HepG2 (cell line): ENCODE results near the gene TXNL4B. TPM values are rescaled to one million over a fixed set of nuclear protein-coding genes. Genes with fewer than 3 reads are reported as not detected.
A peak's percentile ranks its signal among the peaks of the same experiment; 100 is the strongest.

Source experiments
- ATAC-seq: fragments of 200-7000 bp; cut with Tn5 transposase; 3 replicates; pipeline ENCODE4 v1.9.1; 2020; ENCODE audit warnings: mild to moderate bottlenecking, moderate library complexity
- BruUV-seq: library from RNA; stranded (reverse); fragments of 400-500 nt; replicated peaks from 2 replicates; lab custom pipeline; 2021; lab: Mats Ljungman, UMichigan
- CTCF ChIA-PET: fragments of 300-600 bp; formaldehyde crosslinking; extraction: SDS; loops from one replicate; lab custom pipeline; 2021; ENCODE audit warnings: low total read pairs, inconsistent platforms, low intra/inter-chr PET ratio; lab: Yijun Ruan, JAX
- POLR2A ChIA-PET: fragments of 350-600 bp; sonication (Branson Sonifier 250); formaldehyde crosslinking; loops from one replicate; lab custom pipeline; 2020; ENCODE audit warnings: antibody characterized with exemption, inconsistent platforms; lab: Yijun Ruan, JAX
- DNase-seq: peaks from one replicate; pipeline ENCODE4 v3.0.0-alpha.2; 2015; ENCODE audit warnings: low spot score
- FAIRE-seq: peaks from 3 replicates; lab custom pipeline; 2011; peaks lifted over from hg19 to GRCh38; lab: Jason Lieb, UNC
- H2AFZ ChIP-seq: one replicate; pipeline ENCODE4 v1.6.1; 2011; ENCODE audit warnings: low read length, inconsistent platforms
- H3K27ac ChIP-seq: fragments of 300-600 bp; 3 replicates; pipeline ENCODE4 v1.8.0; 2011; ENCODE audit warnings: mixed run types, mild to moderate bottlenecking, mixed read lengths, low read length, inconsistent platforms; ENCODE audit not compliant: insufficient read depth; ENCODE audit errors: extremely low read length
- H3K27me3 ChIP-seq, 2 experiments: fragments of 200-600 bp in 1 of 2; 2 replicates in 1 of 2; 3 replicates in 1 of 2; pipeline versions ENCODE4 v1.6.0 to v1.8.0; 2011; ENCODE audit warnings: low read length in 2 of 2, mild to moderate bottlenecking in 2 of 2, moderate library complexity in 2 of 2, inconsistent platforms in 1 of 2; ENCODE audit not compliant: insufficient read depth in 2 of 2, control insufficient read depth in 1 of 2
- H3K36me3 ChIP-seq, 2 experiments: fragments of 200-600 bp in 1 of 2; replicated peaks in 1 of 2; 2 replicates in 1 of 2; 3 replicates in 1 of 2; pipeline versions ENCODE4 v1.5.1 to v1.8.0; 2011; ENCODE audit warnings: low read length in 2 of 2, inconsistent platforms in 1 of 2; ENCODE audit not compliant: insufficient read depth in 2 of 2, control insufficient read depth in 1 of 2
- H3K4me1 ChIP-seq: 2 replicates; pipeline ENCODE4 v1.5.1; 2012; ENCODE audit warnings: low read length, inconsistent platforms; ENCODE audit not compliant: insufficient read depth
- H3K4me2 ChIP-seq: 2 replicates; pipeline ENCODE4 v1.6.0; 2011; ENCODE audit warnings: low read depth, low read length, inconsistent platforms
- H3K4me3 ChIP-seq, 3 experiments: fragments of 200-600 bp in 1 of 3; sonication (generic), shearing (Covaris generic) in 1 of 3; replicated peaks in 1 of 3; 2 replicates each; pipeline ENCODE4 v1.5.1; 2011 to 2016; ENCODE audit warnings: low read length in 3 of 3, inconsistent platforms in 2 of 3, low read depth in 2 of 3, mild to moderate bottlenecking in 2 of 3, control low read depth in 1 of 3, mixed read lengths in 1 of 3; ENCODE audit not compliant: insufficient read depth in 1 of 3
- H3K79me2 ChIP-seq: one replicate; pipeline ENCODE4 v1.6.1; 2011; ENCODE audit warnings: low read length, inconsistent platforms; ENCODE audit not compliant: insufficient read depth
- H3K9ac ChIP-seq: 2 replicates; pipeline ENCODE4 v1.6.0; 2011; ENCODE audit warnings: mild to moderate bottlenecking, low read depth, low read length, inconsistent platforms; ENCODE audit not compliant: insufficient read depth
- H3K9me3 ChIP-seq: 2 replicates; pipeline ENCODE4 v1.5.1; 2012; ENCODE audit warnings: mild to moderate bottlenecking, low read length
- H4K20me1 ChIP-seq: 2 replicates; pipeline ENCODE4 v1.6.0; 2011; ENCODE audit warnings: inconsistent platforms, mild to moderate bottlenecking, low read length, moderate library complexity; ENCODE audit not compliant: insufficient read depth
- AGO2 ChIP-seq: fragments of 200-400 bp; formaldehyde crosslinking; optimal IDR thresholded peaks from 2 replicates; pipeline ENCODE3; 2017; ENCODE audit warnings: mild to moderate bottlenecking, low read depth, low read length, moderate library complexity
- ATM ChIP-seq: fragments of 450-650 bp; IDR thresholded peaks from 2 replicates; pipeline ENCODE4 v1.7.1; 2017; ENCODE audit warnings: mild to moderate bottlenecking, borderline replicate concordance
- CBFB ChIP-seq: sonication (generic); formaldehyde crosslinking; IDR thresholded peaks from 2 replicates; pipeline ENCODE4 v1.4.0; 2020; ENCODE audit warnings: missing genetic modification reagents
- FOXP1 ChIP-seq, 2 experiments: fragments of 450-650 bp in 1 of 2; IDR thresholded peaks; 2 replicates each; pipeline ENCODE4 v1.6.1; 2017 to 2018; ENCODE audit warnings: antibody characterized with exemption in 1 of 2
- HNRNPL ChIP-seq: fragments of 200-400 bp; formaldehyde crosslinking; IDR thresholded peaks from 2 replicates; pipeline ENCODE4 v1.6.1; 2017; ENCODE audit warnings: mild to moderate bottlenecking, low read depth, low read length
- NFYC ChIP-seq: IDR thresholded peaks from 2 replicates; pipeline ENCODE4 v1.6.1; 2016; ENCODE audit warnings: missing genetic modification reagents, missing compliant biosample characterization
- ONECUT2 ChIP-seq: sonication (generic); formaldehyde crosslinking; IDR thresholded peaks from 2 replicates; pipeline ENCODE4 v1.4.0; 2020; ENCODE audit warnings: missing genetic modification reagents
- POLR2A ChIP-seq, 2 experiments: IDR thresholded peaks; 2 replicates each; pipeline ENCODE4 v1.6.1; 2011; ENCODE audit warnings: low read depth in 2 of 2, low read length in 2 of 2, mild to moderate bottlenecking in 1 of 2, moderate library complexity in 1 of 2; ENCODE audit not compliant: insufficient read depth in 1 of 2
- PTBP1 ChIP-seq: fragments of 200-400 bp; formaldehyde crosslinking; IDR thresholded peaks from 2 replicates; pipeline ENCODE4 v1.6.1; 2018; ENCODE audit warnings: low read length, low read depth; ENCODE audit not compliant: poor library complexity, severe bottlenecking
- SRSF1 ChIP-seq: fragments of 200-400 bp; formaldehyde crosslinking; optimal IDR thresholded peaks from 2 replicates; pipeline ENCODE3; 2017; ENCODE audit warnings: mild to moderate bottlenecking, low read depth, low read length, moderate library complexity
- ZBTB34 ChIP-seq: sonication (generic); formaldehyde crosslinking; IDR thresholded peaks from 2 replicates; pipeline ENCODE4 v1.8.0; 2022; ENCODE audit warnings: mild to moderate bottlenecking, missing genetic modification reagents
- ZBTB38 ChIP-seq: sonication (generic); formaldehyde crosslinking; IDR thresholded peaks from 2 replicates; pipeline ENCODE4 v1.5.1; 2020; ENCODE audit warnings: mild to moderate bottlenecking, missing genetic modification reagents
- ZNF124 ChIP-seq: sonication (generic); formaldehyde crosslinking; IDR thresholded peaks from 2 replicates; pipeline ENCODE4 v1.4.0; 2020; ENCODE audit warnings: missing genetic modification reagents
- ZNF160 ChIP-seq: sonication (generic); formaldehyde crosslinking; IDR thresholded peaks from 2 replicates; pipeline ENCODE4 v1.8.0; 2022; ENCODE audit warnings: mild to moderate bottlenecking, inconsistent platforms, missing genetic modification reagents
- ZNF503 ChIP-seq: sonication (generic); formaldehyde crosslinking; IDR thresholded peaks from 2 replicates; pipeline ENCODE4 v1.4.0; 2020; ENCODE audit warnings: missing genetic modification reagents
- ZNF776 ChIP-seq: sonication (generic); formaldehyde crosslinking; IDR thresholded peaks from 2 replicates; pipeline ENCODE4 v1.4.0; 2020; ENCODE audit warnings: mild to moderate bottlenecking, missing genetic modification reagents
- WGBS: methylation state at CpG from one replicate; pipeline ENCODE4 v1.1.6; 2017; ENCODE audit warnings: low lambda C conversion rate; 5-methylcytosine and 5-hydroxymethylcytosine counted together
- in situ Hi-C: cut with HindIII; loops from 2 replicates; pipeline ENCODE4 v1.10.0; 2017; ENCODE audit warnings: low pct_unique_long_range_greater_than_20kb; ENCODE audit not compliant: extremely low pct_ligation_motif_present
- intact Hi-C: fragments of 100-400 bp; cut with micrococcal nuclease; formaldehyde crosslinking; loops from one replicate; pipeline ENCODE4 v1.10.0; 2022; ENCODE audit not compliant: unreplicated experiment
- polyA plus RNA-seq, 8 experiments: library from polyadenylated mRNA; depleted of rRNA in 3 of 8; stranded (reverse) in 7 of 8; unstranded in 1 of 8; fragments of >200 nt; fragmentation: Illumina TruSeq in 4 of 8; extraction: Trizol in 4 of 8; gene quantifications; 2 replicates each; pipeline versions ENCODE4 v1.2.1 to v1.2.3, GENCODE V29; 2011 to 2016; ENCODE audit warnings: low read depth in 4 of 8, missing spikeins in 1 of 8, mixed read lengths in 1 of 8; ENCODE audit not compliant: insufficient read depth in 1 of 8
- total RNA-seq, 5 experiments: library from RNA; depleted of rRNA; stranded (reverse); fragments of >200 nt; fragmentation: Illumina TruSeq; extraction: Trizol; gene quantifications; 2 replicates each; pipeline ENCODE4 v1.2.3, GENCODE V29; 2016; ENCODE audit warnings: low read depth in 1 of 5

The TXNL4B gene
- total and polyA plus RNA-seq, 2 of the 13 experiments (the other 11 are each of a cell fraction or from before 2014, with no cell fraction given) = 17.4 to 18.3 TPM

- Histone ChIP-seq H3K27ac (no peak overlapping the region), H3K4me1 (no peaks in the 10 kb centered on the region), H3K79me2 (no peaks in the 10 kb centered on the region), H3K4me3 (no peak overlapping the region), H3K36me3 (peaks cover 81 to 100% of the 10 kb centered on the region in 2 experiments), H3K9ac (no peak overlapping the region), H4K20me1 (no peaks in the 10 kb centered on the region), H3K4me2 (no peak overlapping the region), H3K9me3 (no peaks in the 10 kb centered on the region), H2AFZ (no peak overlapping the region), H3K27me3 (no peaks in the 10 kb centered on the region)
- WGBS = over 99% methylated on average over 10 of the region's 12 CpGs
- BruUV-seq = no TSS peak
- DNase-seq = no peak
- TF ChIP-seq ZNF160 (CRISPR knock-in tag) = no peak
- no peak for TF ChIP-seq NFYC (CRISPR knock-in tag)
- TF ChIP-seq POLR2A (IDR thresholded peaks at IDR 0.05; ENCODE audit: insufficient read depth in 1 of 2, low read depth in 2 of 2, low read length in 2 of 2) = 0 out of 4 replicates have a peak, but pooled peaks of 1 of the 2 experiments have one; percentile 21
- TF ChIP-seq HNRNPL = no peak
- no peak for TF ChIP-seq ZBTB34 (CRISPR knock-in tag)
- TF ChIP-seq AGO2 = peak; percentile 28
- ChIA-PET CTCF (no interaction called here), POLR2A (interaction anchor here (0.6 kb wide), 1 partner anchor 268 kb away, joined by 3 read pairs; no protein-coding TSS in a partner anchor)
- ATAC-seq = no peak
- intact Hi-C loops = no loop called here
- FAIRE-seq = no peak
- in situ Hi-C loops = no loop called here
Measured at GRCh38 chr16:72105978-72106377, 12.6 kb upstream of the TXNL4B start.

GRCh38 chr16:72104905-72105304 is 11.5 kb upstream of the TXNL4B start:
- H3K4me2 ChIP-seq = no peak overlapping the region
- no peak for ATAC-seq
- H4K20me1 ChIP-seq = no peaks in the 10 kb centered on the region
- no peaks in the 10 kb centered on the region for H3K27me3 ChIP-seq
- no peaks in the 10 kb centered on the region for H3K9me3 ChIP-seq
- in situ Hi-C loops = loop anchor here (5.0 kb wide), 1 partner anchor 38 kb away; no protein-coding TSS in a partner anchor
- no peak for FAIRE-seq
- no peak overlapping the region for H3K9ac ChIP-seq
- POLR2A ChIA-PET = no interaction called here
- H3K4me1 ChIP-seq = no peaks in the 10 kb centered on the region
- no peak overlapping the region for H3K4me3 ChIP-seq
- no peaks in the 10 kb centered on the region for H3K79me2 ChIP-seq
- H3K36me3 ChIP-seq = peaks cover 82 to 100% of the 10 kb centered on the region in 2 experiments
- intact Hi-C loops = no loop called here
- H2AFZ ChIP-seq = no peak overlapping the region
- BruUV-seq = no TSS peak
- H3K27ac ChIP-seq = no peak overlapping the region
- DNase-seq = no peak
- 100% methylated on average over 6 of the region's 9 CpGs for WGBS
- CTCF ChIA-PET = no interaction called here
- TF ChIP-seq AGO2 (peak; percentile 30), PTBP1 (no peak), ZNF503 (CRISPR knock-in tag) (no peak), ONECUT2 (CRISPR knock-in tag) (no peak), ZNF776 (no peak), SRSF1 (peak; percentile 53), ATM (no peak), ZBTB38 (CRISPR knock-in tag) (no peak), FOXP1 (IDR thresholded peaks at IDR 0.05) (no peak), FOXP1 (CRISPR knock-in tag; IDR thresholded peaks at IDR 0.05) (no peak), ZNF124 (CRISPR knock-in tag) (no peak), CBFB (CRISPR knock-in tag) (no peak)
